ENCODE results near the gene MFN2. TPM values are rescaled to one million over a fixed set of nuclear protein-coding genes. Genes with fewer than 3 reads are reported as not detected.

MFN2 gene
- total and polyA plus RNA-seq, 4 donors, result 17.2 to 87.8 (median 43.2) TPM

- no peak for DNase-seq (ENCODE audit: low spot score)
- WGBS, result 92% methylated on average over 3 of the region's 3 CpGs
- H3K9ac ChIP-seq (ENCODE audit: low read depth in 1 of 2, low read length in 2 of 2), result no peak overlapping the region
- no peak overlapping the region for H3K4me3 ChIP-seq (ENCODE audit: low read depth in 1 of 3, low read length in 3 of 3)
- TF ChIP-seq TAF1 (conservative IDR thresholded peaks at IDR 0.05), result no peak
- TF ChIP-seq YY1 (IDR thresholded peaks at IDR 0.05), result no peak
- TF ChIP-seq JUND (IDR thresholded peaks at IDR 0.05), result no peak
- TF ChIP-seq EGR1 (IDR thresholded peaks at IDR 0.05; ENCODE audit: low read depth in 2 of 2), result no peak
- TF ChIP-seq FOXA1 (IDR thresholded peaks at IDR 0.05), result no peak
- no peak for TF ChIP-seq FOXA2 (IDR thresholded peaks at IDR 0.05)
- TF ChIP-seq CTCF (IDR thresholded peaks at IDR 0.05; ENCODE audit: low read depth, low read length, missing input control), result no peak
- TF ChIP-seq HNF4A (conservative IDR thresholded peaks at IDR 0.05), result no peak
- no peak for TF ChIP-seq MAX (IDR thresholded peaks at IDR 0.05)
- TF ChIP-seq RAD21 (IDR thresholded peaks at IDR 0.05), result no peak
- TF ChIP-seq SP1 (IDR thresholded peaks at IDR 0.05), result no peak
- no peak for TF ChIP-seq HNF4G (IDR thresholded peaks at IDR 0.05)
- TF ChIP-seq REST (IDR thresholded peaks at IDR 0.05), result no peak
- TF ChIP-seq GABPA (IDR thresholded peaks at IDR 0.05 in 1 of 2, conservative IDR thresholded peaks at IDR 0.05 in 1 of 2), result no peak
- no peak for TF ChIP-seq ZBTB33 (IDR thresholded peaks at IDR 0.05)
- TF ChIP-seq RXRA (IDR thresholded peaks at IDR 0.05), result no peak
- TF ChIP-seq NR2F2 (IDR thresholded peaks at IDR 0.05), result no peak
- H3K27ac ChIP-seq (ENCODE audit: low read depth in 1 of 2, low read length in 2 of 2), result no peak overlapping the region
- H3K36me3 ChIP-seq (ENCODE audit: control insufficient read depth in 4 of 4, insufficient read depth in 3 of 4, low read depth in 1 of 4, low read length in 3 of 4), result no peaks in the 10 kb centered on the region
- peaks cover 0 to 11% (median 6%) of the 10 kb centered on the region in 4 donors for H3K27me3 ChIP-seq (ENCODE audit: control insufficient read depth in 4 of 4, insufficient read depth in 4 of 4, low read length in 3 of 4)
- peaks cover 0 to 3% (median 0%) of the 10 kb centered on the region in 4 donors for H3K4me1 ChIP-seq (ENCODE audit: control insufficient read depth in 4 of 4, insufficient read depth in 4 of 4, low read length in 3 of 4)
- no peaks in the 10 kb centered on the region for H3K9me3 ChIP-seq (ENCODE audit: control insufficient read depth in 4 of 4, low read length in 3 of 4)
Observed at GRCh38 chr1:12060500-12060899, 80.3 kb downstream of the MFN2 start.

Small RNAs within 50 kb of the gene (small RNA-seq; reads per million reads assigned to genes)
- gene AL096840.1, result not detected
- gene MIR6729, result not detected
- gene RF00019, result not detected
- gene RN7SL649P, result not detected

Other genes with a start within 250 kb of the MFN2 start
- 10 to 100 TPM in 1 of 2 donors, 1 to 10 TPM in 1; 8.5 to 19.3 TPM for gene AGTRAP, start 244.3 kb upstream of the MFN2 start, total RNA-seq
- gene AGTRAP, start 244.3 kb upstream of the MFN2 start, polyA plus RNA-seq, result 10 to 100 TPM; 16.0 to 19.0 TPM
- not detected for gene C1orf167, start 218.3 kb upstream of the MFN2 start, total RNA-seq
- gene C1orf167, start 218.3 kb upstream of the MFN2 start, polyA plus RNA-seq, result under 1 TPM in 1 of 2 donors, not detected in 1; 0.37 TPM
- 10 to 100 TPM; 27.6 to 29.0 TPM for gene MTHFR, start 174.5 kb upstream of the MFN2 start, total RNA-seq
- gene MTHFR, start 174.5 kb upstream of the MFN2 start, polyA plus RNA-seq, result 1 to 10 TPM; 5.5 to 9.0 TPM
- gene CLCN6, start 174.3 kb upstream of the MFN2 start, total RNA-seq, result 1 to 10 TPM; 5.6 to 9.0 TPM
- gene CLCN6, start 174.3 kb upstream of the MFN2 start, polyA plus RNA-seq, result 1 to 10 TPM; 5.0 to 7.3 TPM
- not detected for gene NPPA, start 132.7 kb upstream of the MFN2 start, total RNA-seq
- gene NPPA, start 132.7 kb upstream of the MFN2 start, polyA plus RNA-seq, result under 1 TPM in 1 of 2 donors, not detected in 1; 0.12 TPM
- gene NPPB, start 121.5 kb upstream of the MFN2 start, total RNA-seq, result not detected
- not detected for gene NPPB, start 121.5 kb upstream of the MFN2 start, polyA plus RNA-seq
- 10 to 100 TPM; 26.3 to 77.5 TPM for gene KIAA2013, start 54.0 kb upstream of the MFN2 start, total RNA-seq
- 10 to 100 TPM; 16.8 to 39.6 TPM for gene KIAA2013, start 54.0 kb upstream of the MFN2 start, polyA plus RNA-seq
- 10 to 100 TPM; 54.9 to 82.9 TPM for gene PLOD1, start 45.7 kb upstream of the MFN2 start, total RNA-seq
- gene PLOD1, start 45.7 kb upstream of the MFN2 start, polyA plus RNA-seq, result 10 to 100 TPM; 48.0 to 73.0 TPM
- 10 to 100 TPM; 16.4 to 20.6 TPM for gene MIIP, start 39.1 kb downstream of the MFN2 start, total RNA-seq
- 10 to 100 TPM; 11.1 to 19.2 TPM for gene MIIP, start 39.1 kb downstream of the MFN2 start, polyA plus RNA-seq
- gene TNFRSF8, start 82.9 kb downstream of the MFN2 start, total RNA-seq, result under 1 TPM; 0.08 to 0.19 TPM
- gene TNFRSF8, start 82.9 kb downstream of the MFN2 start, polyA plus RNA-seq, result under 1 TPM; 0.11 to 0.13 TPM
- 10 to 100 TPM; 16.0 to 16.9 TPM for gene TNFRSF1B, start 186.5 kb downstream of the MFN2 start, total RNA-seq
- gene TNFRSF1B, start 186.5 kb downstream of the MFN2 start, polyA plus RNA-seq, result 10 to 100 TPM in 1 of 2 donors, 1 to 10 TPM in 1; 7.2 to 19.6 TPM
- gene VPS13D, start 249.6 kb downstream of the MFN2 start, total RNA-seq, result 10 to 100 TPM; 14.5 to 68.3 TPM
- gene VPS13D, start 249.6 kb downstream of the MFN2 start, polyA plus RNA-seq, result 10 to 100 TPM; 10.2 to 10.7 TPM

Measured in liver (tissue), 10 donors.